Tibial nerve (tissue), 4 donors: Measurements from ENCODE around the gene ZNF354C. TPM values are rescaled to one million over a fixed set of nuclear protein-coding genes. Genes with fewer than 3 reads are reported as not detected.

ENCODE experiments used
- DNase-seq, 2 donors: peaks; one replicate each; pipeline ENCODE4 v3.0.0-alpha.2; 2019; ENCODE audit warnings: low spot score in 2 of 2
- H3K27ac ChIP-seq, 4 donors: fragments of 200-600 bp; sonication (generic) in 3 of 4; one replicate each; pipeline ENCODE4 v1.5.1; 2017 to 2019; ENCODE audit warnings: mild to moderate bottlenecking in 1 of 4
- H3K27me3 ChIP-seq, 2 donors: fragments of 200-600 bp; sonication (generic) in 1 of 2; one replicate each; pipeline versions ENCODE4 v1.5.1 to v1.6.0; 2017 to 2019
- H3K36me3 ChIP-seq, 3 donors: fragments of 200-600 bp; sonication (generic); one replicate each; pipeline ENCODE4 v1.5.1; 2018 to 2019
- H3K4me1 ChIP-seq, 4 donors: fragments of 200-600 bp; sonication (generic) in 3 of 4; one replicate each; pipeline ENCODE4 v1.5.1; 2017 to 2019
- H3K4me3 ChIP-seq, 4 donors: fragments of 200-600 bp; sonication (generic) in 3 of 4; one replicate each; pipeline ENCODE4 v1.5.1; 2017 to 2019; ENCODE audit warnings: mild to moderate bottlenecking in 1 of 4, moderate library complexity in 1 of 4
- H3K9me3 ChIP-seq, 4 donors: fragments of 200-600 bp; sonication (generic) in 3 of 4; one replicate each; pipeline ENCODE4 v1.5.1; 2017 to 2019
- EP300 ChIP-seq, 2 donors: sonication (generic); formaldehyde crosslinking; IDR thresholded peaks; one replicate each; pipeline ENCODE4 v1.6.1; 2017; ENCODE audit warnings: antibody characterized with exemption in 2 of 2, mild to moderate bottlenecking in 1 of 2
- POLR2A ChIP-seq, 2 donors: fragments of 450-650 bp; IDR thresholded peaks; one replicate each; pipeline ENCODE4 v1.6.1; 2017; ENCODE audit warnings: antibody characterized with exemption in 2 of 2, mild to moderate bottlenecking in 2 of 2, moderate library complexity in 2 of 2
- WGBS, 2 donors: methylation state at CpG; one replicate each; pipeline ENCODE4 v1.1.5; 2018; 5-methylcytosine and 5-hydroxymethylcytosine counted together
- total RNA-seq, 4 donors: library from RNA; depleted of rRNA; stranded (reverse); fragments of >200 nt; gene quantifications; one replicate each; pipeline ENCODE4 v1.1.0, GENCODE V29; 2016
- TF ChIP-seq, protein P1 (sequence below), 5 experiments: fragments of 200-600 bp in 3 of 5; fragments of 450-650 bp in 2 of 5; sonication (generic) in 3 of 5; IDR thresholded peaks; one replicate each; pipeline ENCODE4 v1.5.1; 2016 to 2019; ENCODE audit warnings: antibody characterized with exemption in 5 of 5, mild to moderate bottlenecking in 3 of 5, moderate library complexity in 2 of 5

The ZNF354C gene
- total RNA-seq, 4 donors from 2014 or later = 7.0 to 9.9 (median 9.2) TPM

DNA sequence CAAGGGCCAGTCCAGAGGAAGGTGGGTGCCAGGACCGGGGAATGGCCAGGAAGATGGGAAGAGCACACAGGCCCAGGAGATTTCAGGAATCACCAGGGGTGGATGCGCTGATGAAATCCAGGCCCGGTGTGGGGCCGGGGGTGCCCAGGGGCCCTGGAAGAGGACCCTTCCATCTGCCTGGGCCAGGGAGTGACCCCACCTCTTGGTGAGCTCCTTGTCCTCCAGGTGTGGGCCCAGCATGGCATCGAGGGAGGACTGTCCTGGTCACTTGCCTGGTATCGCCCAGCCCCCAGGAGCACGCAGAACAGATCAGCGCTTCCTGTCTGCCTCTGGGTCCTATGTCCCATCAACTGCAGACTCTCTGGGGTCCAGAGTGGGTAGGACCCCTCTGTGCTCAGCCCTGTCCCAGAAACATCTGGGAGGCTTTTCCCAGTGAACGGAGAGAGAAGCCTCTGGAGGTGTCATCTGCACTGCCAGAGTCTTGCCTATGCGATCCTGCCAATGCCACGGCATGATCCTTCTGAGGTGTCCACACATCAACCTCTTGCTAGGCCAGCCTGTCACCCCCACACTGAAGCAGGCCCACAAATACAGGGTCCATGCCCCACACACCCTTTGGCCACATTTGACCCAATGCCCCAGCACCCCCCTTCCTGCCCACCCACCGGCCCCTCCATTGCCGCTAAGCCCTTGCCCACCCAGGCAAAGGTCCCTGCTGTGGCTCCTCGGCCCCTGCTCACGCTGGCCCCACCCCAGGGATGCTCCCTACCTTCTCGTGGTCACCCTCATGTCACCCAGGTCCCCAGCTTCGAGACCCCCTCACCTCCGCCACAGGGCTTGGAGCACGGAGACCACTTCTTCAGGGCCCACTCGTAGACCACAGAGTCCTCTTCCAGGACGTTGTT lies 67.2 kb downstream of the ZNF354C start:
- Histone ChIP-seq H3K4me1 (no peaks in the 10 kb centered on the region), H3K4me3 (no peak overlapping the region), H3K36me3 (peaks cover 0 to 96% (median 0%) of the 10 kb centered on the region in 3 donors), H3K27me3 (no peaks in the 10 kb centered on the region), H3K9me3 (peaks cover 0 to 22% (median 0%) of the 10 kb centered on the region in 4 donors), H3K27ac (no peak overlapping the region)
- 91 to 93% methylated on average over 18 to 21 of the region's 21 CpGs for WGBS, 2 donors
- no peak for DNase-seq
- TF ChIP-seq, protein P1, sequence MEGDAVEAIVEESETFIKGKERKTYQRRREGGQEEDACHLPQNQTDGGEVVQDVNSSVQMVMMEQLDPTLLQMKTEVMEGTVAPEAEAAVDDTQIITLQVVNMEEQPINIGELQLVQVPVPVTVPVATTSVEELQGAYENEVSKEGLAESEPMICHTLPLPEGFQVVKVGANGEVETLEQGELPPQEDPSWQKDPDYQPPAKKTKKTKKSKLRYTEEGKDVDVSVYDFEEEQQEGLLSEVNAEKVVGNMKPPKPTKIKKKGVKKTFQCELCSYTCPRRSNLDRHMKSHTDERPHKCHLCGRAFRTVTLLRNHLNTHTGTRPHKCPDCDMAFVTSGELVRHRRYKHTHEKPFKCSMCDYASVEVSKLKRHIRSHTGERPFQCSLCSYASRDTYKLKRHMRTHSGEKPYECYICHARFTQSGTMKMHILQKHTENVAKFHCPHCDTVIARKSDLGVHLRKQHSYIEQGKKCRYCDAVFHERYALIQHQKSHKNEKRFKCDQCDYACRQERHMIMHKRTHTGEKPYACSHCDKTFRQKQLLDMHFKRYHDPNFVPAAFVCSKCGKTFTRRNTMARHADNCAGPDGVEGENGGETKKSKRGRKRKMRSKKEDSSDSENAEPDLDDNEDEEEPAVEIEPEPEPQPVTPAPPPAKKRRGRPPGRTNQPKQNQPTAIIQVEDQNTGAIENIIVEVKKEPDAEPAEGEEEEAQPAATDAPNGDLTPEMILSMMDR (IDR thresholded peaks at IDR 0.05) = no peak
- TF ChIP-seq POLR2A (IDR thresholded peaks at IDR 0.05) = no peak
- TF ChIP-seq EP300 (IDR thresholded peaks at IDR 0.05) = no peak

DNA sequence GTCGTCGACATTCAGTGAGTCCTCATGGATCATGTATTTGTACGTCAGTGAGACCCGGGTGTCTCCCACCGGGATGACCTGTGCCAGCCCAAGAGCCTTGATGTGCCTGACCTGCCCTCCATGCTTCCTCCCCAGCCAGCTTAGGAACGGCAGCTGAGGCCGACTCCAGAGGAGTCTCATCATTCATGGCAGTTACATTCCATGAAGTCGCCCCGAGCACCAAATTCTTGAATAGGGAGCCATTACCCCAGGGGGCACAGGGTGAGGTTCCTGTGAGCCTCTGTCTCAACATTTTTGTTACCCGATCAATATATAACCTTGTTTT lies 67.8 kb downstream of the ZNF354C start:
- TF ChIP-seq EP300 (IDR thresholded peaks at IDR 0.05) = no peak
- TF ChIP-seq, protein P1 (IDR thresholded peaks at IDR 0.05) = no peak
- no peak for TF ChIP-seq POLR2A (IDR thresholded peaks at IDR 0.05)
- H3K4me1 ChIP-seq = no peaks in the 10 kb centered on the region
- H3K36me3 ChIP-seq = peaks cover 0 to 96% (median 0%) of the 10 kb centered on the region in 3 donors
- DNase-seq = no peak
- H3K9me3 ChIP-seq = peaks cover 0 to 16% (median 0%) of the 10 kb centered on the region in 4 donors
- H3K27me3 ChIP-seq = no peaks in the 10 kb centered on the region
- H3K4me3 ChIP-seq = no peak overlapping the region
- no peak overlapping the region for H3K27ac ChIP-seq
- WGBS, 2 donors = 83 to 89% methylated on average over 10 of the region's 10 CpGs

DNA sequence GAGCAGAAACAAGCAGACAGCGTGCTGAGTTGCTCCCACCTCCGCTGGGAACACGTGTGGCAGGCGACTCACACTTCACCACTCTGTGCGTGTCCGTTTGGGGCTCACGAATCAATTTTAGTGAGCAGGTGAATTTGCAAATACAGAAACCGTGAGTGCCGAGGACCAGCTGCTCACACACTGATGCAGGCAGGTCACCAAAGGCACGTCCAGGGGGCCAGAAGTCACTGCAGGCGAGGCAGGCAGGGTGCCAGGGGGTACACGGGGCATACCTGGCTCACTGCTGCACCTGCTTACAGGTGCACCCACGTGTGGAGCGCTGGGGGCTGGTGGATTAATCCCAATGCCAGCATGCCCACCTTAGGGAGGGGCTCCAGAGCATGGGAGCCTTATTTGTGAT lies 68.8 kb downstream of the ZNF354C start:
- TF ChIP-seq, protein P1 (IDR thresholded peaks at IDR 0.05) = no peak
- TF ChIP-seq EP300 (IDR thresholded peaks at IDR 0.05) (no peak), POLR2A (IDR thresholded peaks at IDR 0.05) (no peak)
- Histone ChIP-seq H3K9me3 (peaks cover 0 to 12% (median 0%) of the 10 kb centered on the region in 4 donors), H3K27me3 (no peaks in the 10 kb centered on the region), H3K36me3 (peaks cover 0 to 87% (median 0%) of the 10 kb centered on the region in 3 donors), H3K4me1 (no peaks in the 10 kb centered on the region), H3K4me3 (no peak overlapping the region), H3K27ac (no peak overlapping the region)
- WGBS, 2 donors = 84 to 89% methylated on average over 14 of the region's 14 CpGs
- DNase-seq = no peak

DNA sequence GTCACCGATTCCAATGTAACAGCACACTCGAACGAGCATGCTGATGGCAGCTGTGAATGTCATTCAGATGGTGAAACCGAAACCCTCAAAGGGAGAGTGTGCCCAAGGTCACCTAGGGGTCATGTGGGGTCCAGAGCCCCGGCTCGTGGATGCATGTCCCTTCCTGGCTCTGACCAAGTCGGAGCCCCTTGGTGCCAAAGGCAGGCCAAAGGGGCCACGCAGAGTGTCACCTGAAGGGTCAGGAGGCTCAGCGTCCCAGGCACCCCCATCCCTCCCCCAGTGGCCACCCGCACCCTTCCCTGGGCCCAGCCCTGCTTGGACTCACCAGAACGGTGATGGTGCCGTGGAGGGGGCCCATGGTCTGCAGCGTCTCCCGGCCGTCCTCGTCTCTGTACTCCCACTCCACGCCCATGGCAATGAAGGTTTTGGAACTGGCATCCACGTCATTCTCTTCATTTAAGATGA lies 69.5 kb downstream of the ZNF354C start:
- Histone ChIP-seq H3K4me3 (no peak overlapping the region), H3K36me3 (peaks cover 0 to 81% (median 0%) of the 10 kb centered on the region in 3 donors), H3K9me3 (peaks cover 0 to 11% (median 0%) of the 10 kb centered on the region in 4 donors), H3K27me3 (no peaks in the 10 kb centered on the region), H3K27ac (no peak overlapping the region), H3K4me1 (no peaks in the 10 kb centered on the region)
- 82 to 87% methylated on average over 18 of the region's 18 CpGs for WGBS, 2 donors
- TF ChIP-seq POLR2A (IDR thresholded peaks at IDR 0.05) (no peak), EP300 (IDR thresholded peaks at IDR 0.05) (no peak)
- TF ChIP-seq, protein P1 (IDR thresholded peaks at IDR 0.05) = no peak
- no peak for DNase-seq

DNA sequence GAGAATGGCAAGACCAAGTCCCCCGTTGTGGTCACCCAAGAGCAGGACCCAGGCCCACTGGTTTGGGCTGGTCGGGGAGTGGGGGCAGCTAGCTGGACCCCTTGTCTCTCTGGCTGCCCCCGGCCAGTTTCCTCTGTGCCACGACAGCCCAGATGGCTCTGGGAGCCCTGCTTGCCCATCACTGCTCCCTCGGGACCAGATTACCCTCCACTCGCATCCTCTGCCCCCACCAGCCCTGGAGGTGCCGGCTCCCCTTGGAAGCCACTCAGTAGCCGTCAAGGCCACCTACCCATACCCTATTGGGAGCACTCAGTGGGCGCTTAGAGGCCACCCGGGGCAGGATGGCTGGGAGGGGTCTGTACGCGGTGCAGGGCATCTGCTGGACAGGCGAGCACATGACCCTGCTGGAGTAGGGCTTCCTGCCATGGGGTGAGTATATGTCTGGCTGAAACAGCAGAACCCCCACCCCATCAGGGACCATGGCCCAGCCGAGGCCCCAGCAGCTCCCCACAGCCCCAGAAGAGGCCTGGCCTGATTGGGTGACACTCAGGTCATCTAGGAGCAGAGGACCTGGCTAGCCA lies 70.0 kb downstream of the ZNF354C start:
- Histone ChIP-seq H3K36me3 (peaks cover 0 to 75% (median 0%) of the 10 kb centered on the region in 3 donors), H3K9me3 (peaks cover 0 to 7% (median 0%) of the 10 kb centered on the region in 4 donors), H3K4me1 (no peaks in the 10 kb centered on the region), H3K27me3 (no peaks in the 10 kb centered on the region), H3K4me3 (no peak overlapping the region), H3K27ac (no peak overlapping the region)
- TF ChIP-seq, protein P1 (IDR thresholded peaks at IDR 0.05) = no peak
- TF ChIP-seq EP300 (IDR thresholded peaks at IDR 0.05) (no peak), POLR2A (IDR thresholded peaks at IDR 0.05) (no peak)
- WGBS, 2 donors = 89 to 95% methylated on average over 13 of the region's 14 CpGs
- no peak for DNase-seq
